HEK293 (cell line): ENCODE results near the gene C17orf107.

Experiments used
- CTCF ChIA-PET: fragments of 350-600 bp; formaldehyde crosslinking; extraction: SDS; loops from one replicate; lab custom pipeline; 2021; ENCODE audit warnings: antibody characterized with exemption; lab: Yijun Ruan, JAX
- POLR2A ChIA-PET: fragments of 300-600 bp; formaldehyde crosslinking; extraction: SDS; loops from one replicate; lab custom pipeline; 2020; ENCODE audit warnings: antibody characterized with exemption, inconsistent platforms; lab: Yijun Ruan, JAX
- H3K27ac ChIP-seq: fragments of 200-500 bp; sonication (Bioruptor generic); 2 replicates; pipeline ENCODE4 v1.5.1; 2014; ENCODE audit warnings: low read depth, low read length, control low read depth, inconsistent platforms; ENCODE audit errors: extremely low read depth
- H3K36me3 ChIP-seq, 2 experiments: fragments of 200-500 bp in 1 of 2; sonication (Bioruptor generic) in 1 of 2; 1 replicate in 1 of 2; 2 replicates in 1 of 2; pipeline ENCODE4 v1.5.1; 2014 to 2017; ENCODE audit warnings: inconsistent platforms in 2 of 2, low read length in 2 of 2; ENCODE audit not compliant: control insufficient read depth in 2 of 2, insufficient read depth in 1 of 2
- H3K4me1 ChIP-seq: fragments of 200-500 bp; sonication (Bioruptor generic); 2 replicates; pipeline ENCODE4 v1.5.1; 2014; ENCODE audit warnings: mild to moderate bottlenecking, low read length, inconsistent platforms; ENCODE audit not compliant: control insufficient read depth, insufficient read depth
- H3K4me3 ChIP-seq: 2 replicates; pipeline ENCODE4 v1.5.1; 2011; ENCODE audit warnings: low read depth, mild to moderate bottlenecking, control low read depth, low read length, moderate library complexity
- H3K9me3 ChIP-seq: fragments of 200-500 bp; sonication (Bioruptor generic); 2 replicates; pipeline ENCODE4 v1.5.1; 2014; ENCODE audit warnings: low read depth, low read length, inconsistent platforms; ENCODE audit not compliant: control insufficient read depth, insufficient read depth
- BCL11A ChIP-seq: fragments of 450-650 bp; formaldehyde crosslinking; IDR thresholded peaks from 2 replicates; pipeline ENCODE4 v1.5.1; 2016; ENCODE audit warnings: low read depth, missing biosample characterization, missing genetic modification characterization
- GLIS2 ChIP-seq: fragments of 450-650 bp; formaldehyde crosslinking; IDR thresholded peaks from 2 replicates; pipeline ENCODE4 v1.5.1; 2016; ENCODE audit warnings: missing biosample characterization, missing genetic modification characterization
- IKZF3 ChIP-seq: fragments of 450-650 bp; IDR thresholded peaks from 2 replicates; pipeline ENCODE4 v1.5.0; 2018; ENCODE audit warnings: missing biosample characterization, mild to moderate bottlenecking, missing genetic modification characterization, moderate library complexity
- MEIS1 ChIP-seq: sonication (generic); formaldehyde crosslinking; IDR thresholded peaks from 2 replicates; pipeline ENCODE4 v1.8.1; 2022; ENCODE audit warnings: missing genetic modification reagents, mild to moderate bottlenecking, borderline replicate concordance
- PATZ1 ChIP-seq: fragments of 450-650 bp; formaldehyde crosslinking; IDR thresholded peaks from 2 replicates; pipeline ENCODE4 v1.5.1; 2016; ENCODE audit warnings: missing biosample characterization, missing genetic modification characterization
- PBX3 ChIP-seq: sonication (generic); formaldehyde crosslinking; IDR thresholded peaks from 2 replicates; pipeline ENCODE4 v1.8.1; 2022; ENCODE audit warnings: mild to moderate bottlenecking, moderate library complexity, missing genetic modification reagents
- SP2 ChIP-seq: fragments of 450-650 bp; formaldehyde crosslinking; IDR thresholded peaks from 2 replicates; pipeline ENCODE4 v1.5.1; 2016; ENCODE audit warnings: missing biosample characterization, missing genetic modification characterization
- ZBTB17 ChIP-seq: fragments of 450-650 bp; formaldehyde crosslinking; IDR thresholded peaks from 2 replicates; pipeline ENCODE4 v1.5.1; 2016; ENCODE audit warnings: missing biosample characterization, missing genetic modification characterization
- ZFP3 ChIP-seq: fragments of 450-650 bp; formaldehyde crosslinking; IDR thresholded peaks from 2 replicates; pipeline ENCODE4 v1.5.1; 2016; ENCODE audit warnings: low read depth, missing biosample characterization, missing genetic modification characterization
- ZNF202 ChIP-seq: fragments of 450-650 bp; formaldehyde crosslinking; IDR thresholded peaks from 2 replicates; pipeline ENCODE4 v1.5.1; 2016; ENCODE audit warnings: missing biosample characterization, missing genetic modification characterization, borderline replicate concordance
- ZNF335 ChIP-seq: fragments of 450-650 bp; formaldehyde crosslinking; conservative IDR thresholded peaks from 2 replicates; pipeline ENCODE4 v1.5.1; 2016; ENCODE audit warnings: missing biosample characterization, missing genetic modification characterization
- ZNF341 ChIP-seq: fragments of 450-650 bp; formaldehyde crosslinking; IDR thresholded peaks from 2 replicates; pipeline ENCODE4; 2016; ENCODE audit warnings: low read depth, missing biosample characterization, missing genetic modification characterization
- ZNF416 ChIP-seq: fragments of 450-650 bp; formaldehyde crosslinking; IDR thresholded peaks from 2 replicates; pipeline ENCODE4 v1.5.1; 2016; ENCODE audit warnings: missing biosample characterization, missing genetic modification characterization
- ZNF561 ChIP-seq: fragments of 450-650 bp; IDR thresholded peaks from 2 replicates; pipeline ENCODE4 v1.5.1; 2018; ENCODE audit warnings: missing biosample characterization, missing genetic modification characterization, borderline replicate concordance
- ZNF654 ChIP-seq: fragments of 450-650 bp; formaldehyde crosslinking; IDR thresholded peaks from 2 replicates; pipeline ENCODE4 v1.5.1; 2016; ENCODE audit warnings: low read depth, missing biosample characterization, missing genetic modification characterization
- ZSCAN18 ChIP-seq: fragments of 450-650 bp; formaldehyde crosslinking; IDR thresholded peaks from 2 replicates; pipeline ENCODE4 v1.5.1; 2016; ENCODE audit warnings: missing biosample characterization, missing genetic modification characterization

The C17orf107 gene

GRCh38 chr17:4948166-4948930 lies 49.0 kb downstream of the C17orf107 start, which contains the start of gene PFN1 (continued):
- TF ChIP-seq ZNF416 (tag by site-specific recombination): no peak

GRCh38 chr17:4948931-4949320 lies 49.6 kb downstream of the C17orf107 start:
- 0 out of 2 replicates have a peak, but pooled peaks have one; percentile 84 for TF ChIP-seq IKZF3
- 0 out of 2 replicates have a peak, but pooled peaks have one; percentile 52 for TF ChIP-seq BCL11A (tag by site-specific recombination)
- TF ChIP-seq ZSCAN18: no peak
- TF ChIP-seq ZFP3 (tag by site-specific recombination): no peak
- peak; percentile 43; the same call in 1 of the 2 replicates for TF ChIP-seq GLIS2 (tag by site-specific recombination)
- TF ChIP-seq ZNF335 (tag by site-specific recombination): peak; percentile 64; the same call in 1 of the 2 replicates
- peak; percentile 67 for TF ChIP-seq ZNF341 (tag by site-specific recombination)
- TF ChIP-seq ZNF561 (tag by site-specific recombination): 0 out of 2 replicates have a peak, but pooled peaks have one; percentile 18
- peak; percentile 12; the same call in 1 of the 2 replicates for TF ChIP-seq PATZ1 (tag by site-specific recombination)
- TF ChIP-seq PBX3 (CRISPR knock-in tag): peak; percentile 26; the same call in 1 of the 2 replicates
- no peak for TF ChIP-seq ZNF202 (tag by site-specific recombination)
- no peak for TF ChIP-seq ZNF654 (tag by site-specific recombination)
- 0 out of 2 replicates have a peak, but pooled peaks have one; percentile 5 for TF ChIP-seq ZBTB17 (tag by site-specific recombination)
- peak; percentile 46 for TF ChIP-seq SP2 (tag by site-specific recombination)
- no peak for TF ChIP-seq MEIS1 (CRISPR knock-in tag)
- CTCF ChIA-PET: interaction anchor here (1.2 kb wide), 1 partner anchor 9 kb away, joined by 3 read pairs; the partner anchor contains the start of genes RNF167 and SLC25A11
- H3K9me3 ChIP-seq: no peaks in the 10 kb centered on the region
- H3K36me3 ChIP-seq: peaks cover 16 to 34% of the 10 kb centered on the region in 2 experiments
- peak overlapping the region; percentile 97 for H3K4me3 ChIP-seq
- peaks cover 21% of the 10 kb centered on the region for H3K4me1 ChIP-seq
- H3K27ac ChIP-seq: peak overlapping the region; percentile 99
- POLR2A ChIA-PET: interaction anchor here (1.0 to 17.9 kb wide), 11 partner anchors 9 to 239 kb away, joined by 3 to 358 read pairs (median 7); partner anchors contain the start of genes CAMTA2, INCA1, KIF1C and PLD2
